Measurements from ENCODE around the gene UNC5CL. TPM values are rescaled to one million over a fixed set of nuclear protein-coding genes. Genes with fewer than 3 reads are reported as not detected.

Gene UNC5CL
- total RNA-seq, 3 donors from 2014 or later (not counting 1 experiment from before 2014, with no cell fraction given), result 2.1 to 5.3 (median 4.4) TPM

DNA sequence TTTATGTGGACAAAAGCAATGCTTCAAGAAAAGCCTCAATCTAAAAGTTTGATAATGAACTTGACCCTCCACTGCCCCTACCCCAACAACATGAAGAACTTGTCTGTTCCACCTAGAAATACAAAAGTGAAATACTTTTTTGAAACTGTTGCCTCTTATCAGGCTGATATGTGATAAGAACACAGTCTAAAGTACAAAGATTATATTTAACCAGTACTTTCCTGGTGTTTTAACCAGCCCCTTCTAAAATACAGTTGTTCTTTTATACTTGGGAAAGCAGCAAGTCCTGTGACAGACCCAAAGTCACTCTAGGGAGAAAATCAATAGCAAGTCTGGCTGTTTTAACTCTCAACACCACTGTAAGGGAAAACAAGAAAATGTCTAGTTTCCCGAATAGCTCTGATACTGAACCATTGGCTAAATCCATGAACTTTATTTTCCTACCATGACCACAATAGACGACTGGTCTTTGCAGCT is 26.6 kb upstream of the UNC5CL start:
- no peaks in the 10 kb centered on the region for H3K27me3 Mint-ChIP-seq (ENCODE audit: low read depth in 2 of 2)
- no peaks in the 10 kb centered on the region for H3K4me1 ChIP-seq (ENCODE audit: control insufficient read depth, insufficient read depth, low read length)
- H3K4me3 Mint-ChIP-seq, result no peak overlapping the region
- no peaks in the 10 kb centered on the region for H3K27me3 ChIP-seq (ENCODE audit: control insufficient read depth, insufficient read depth, low read length)
- no peak overlapping the region for H3K4me3 ChIP-seq (ENCODE audit: low read length)
- WGBS (ENCODE audit: insufficient coverage), result 100% methylated on average over 2 of the region's 2 CpGs
- intact Hi-C loops (cut with micrococcal nuclease), result loop anchor here (5.0 kb wide), 1 partner anchor 38 kb away; no protein-coding TSS in a partner anchor
- TF ChIP-seq, protein P1, sequence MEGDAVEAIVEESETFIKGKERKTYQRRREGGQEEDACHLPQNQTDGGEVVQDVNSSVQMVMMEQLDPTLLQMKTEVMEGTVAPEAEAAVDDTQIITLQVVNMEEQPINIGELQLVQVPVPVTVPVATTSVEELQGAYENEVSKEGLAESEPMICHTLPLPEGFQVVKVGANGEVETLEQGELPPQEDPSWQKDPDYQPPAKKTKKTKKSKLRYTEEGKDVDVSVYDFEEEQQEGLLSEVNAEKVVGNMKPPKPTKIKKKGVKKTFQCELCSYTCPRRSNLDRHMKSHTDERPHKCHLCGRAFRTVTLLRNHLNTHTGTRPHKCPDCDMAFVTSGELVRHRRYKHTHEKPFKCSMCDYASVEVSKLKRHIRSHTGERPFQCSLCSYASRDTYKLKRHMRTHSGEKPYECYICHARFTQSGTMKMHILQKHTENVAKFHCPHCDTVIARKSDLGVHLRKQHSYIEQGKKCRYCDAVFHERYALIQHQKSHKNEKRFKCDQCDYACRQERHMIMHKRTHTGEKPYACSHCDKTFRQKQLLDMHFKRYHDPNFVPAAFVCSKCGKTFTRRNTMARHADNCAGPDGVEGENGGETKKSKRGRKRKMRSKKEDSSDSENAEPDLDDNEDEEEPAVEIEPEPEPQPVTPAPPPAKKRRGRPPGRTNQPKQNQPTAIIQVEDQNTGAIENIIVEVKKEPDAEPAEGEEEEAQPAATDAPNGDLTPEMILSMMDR (IDR thresholded peaks at IDR 0.05), result no peak
- H3K4me1 Mint-ChIP-seq, result peaks cover 12 to 16% of the 10 kb centered on the region in 2 donors
- no peaks in the 10 kb centered on the region for H3K9me3 Mint-ChIP-seq
- peaks cover 60% of the 10 kb centered on the region for H3K36me3 ChIP-seq (ENCODE audit: control insufficient read depth, insufficient read depth, low read length)
- DNase-seq (no peak), ATAC-seq (no peak)
- no peaks in the 10 kb centered on the region for H3K9me3 ChIP-seq (ENCODE audit: control insufficient read depth, insufficient read depth, low read length)
- H3K27ac ChIP-seq (ENCODE audit: low read length), result no peak overlapping the region
- H3K36me3 Mint-ChIP-seq, result peaks cover 8% of the 10 kb centered on the region
- no peak overlapping the region for H3K27ac Mint-ChIP-seq

DNA sequence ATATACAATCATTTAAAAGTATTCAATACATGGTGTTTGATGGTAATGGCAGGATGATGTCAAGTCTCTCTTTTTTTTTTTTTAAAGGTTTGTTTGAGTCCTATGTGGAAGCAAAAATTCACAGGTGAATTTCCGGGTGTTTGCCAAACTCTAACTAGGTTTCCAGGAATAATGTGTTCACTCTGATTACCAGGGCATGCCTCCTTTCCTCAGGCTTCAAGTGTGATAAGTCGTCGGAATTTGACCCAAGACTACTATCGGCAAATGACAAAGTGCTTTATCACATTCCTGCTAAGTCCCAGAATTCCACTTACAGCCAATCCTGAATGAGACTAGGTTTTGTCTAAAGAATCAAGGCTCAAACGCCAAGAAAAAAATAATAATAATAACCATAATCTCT is 25.8 kb upstream of the UNC5CL start:
- Histone ChIP-seq H3K4me1 (ENCODE audit: control insufficient read depth, insufficient read depth, low read length) (no peaks in the 10 kb centered on the region), H3K4me3 (ENCODE audit: low read length) (no peak overlapping the region), H3K9me3 (ENCODE audit: control insufficient read depth, insufficient read depth, low read length) (no peaks in the 10 kb centered on the region), H3K27ac (ENCODE audit: low read length) (no peak overlapping the region), H3K36me3 (ENCODE audit: control insufficient read depth, insufficient read depth, low read length) (peaks cover 58% of the 10 kb centered on the region), H3K27me3 (ENCODE audit: control insufficient read depth, insufficient read depth, low read length) (no peaks in the 10 kb centered on the region)
- no peak overlapping the region for H3K4me3 Mint-ChIP-seq
- TF ChIP-seq, protein P1 (IDR thresholded peaks at IDR 0.05), result no peak
- ATAC-seq (no peak), DNase-seq (no peak)
- no peaks in the 10 kb centered on the region for H3K9me3 Mint-ChIP-seq
- H3K27ac Mint-ChIP-seq, result no peak overlapping the region
- intact Hi-C loops (cut with micrococcal nuclease), result loop anchor here (5.0 kb wide), 1 partner anchor 38 kb away; no protein-coding TSS in a partner anchor
- no peaks in the 10 kb centered on the region for H3K27me3 Mint-ChIP-seq (ENCODE audit: low read depth in 2 of 2)
- H3K36me3 Mint-ChIP-seq, result peaks cover 8% of the 10 kb centered on the region
- H3K4me1 Mint-ChIP-seq, result peaks cover 8 to 12% of the 10 kb centered on the region in 2 donors
- WGBS (ENCODE audit: insufficient coverage), result 95% methylated on average over 4 of the region's 5 CpGs

DNA sequence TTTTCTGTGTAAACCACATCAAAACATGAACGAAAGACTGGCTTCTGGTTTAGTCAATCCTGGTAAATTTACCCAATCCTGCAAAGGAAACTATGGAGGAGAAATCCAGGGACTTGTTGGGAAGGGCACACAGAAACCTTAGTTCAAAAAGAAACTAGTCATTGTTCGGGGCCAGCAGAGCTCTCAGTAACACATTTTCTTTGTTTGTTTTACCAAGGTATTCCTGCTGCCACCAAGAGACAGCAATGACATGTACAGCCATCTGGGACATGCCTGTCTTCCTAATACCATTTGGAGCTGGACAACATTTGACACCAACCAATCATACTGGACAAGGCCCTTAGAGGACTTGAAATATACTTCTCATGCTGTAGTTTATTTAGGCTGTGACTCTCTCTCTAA is 24.9 kb upstream of the UNC5CL start:
- ATAC-seq (no peak), DNase-seq (no peak)
- TF ChIP-seq, protein P1 (IDR thresholded peaks at IDR 0.05), result no peak
- H3K4me3 ChIP-seq (ENCODE audit: low read length), result no peak overlapping the region
- no peaks in the 10 kb centered on the region for H3K27me3 ChIP-seq (ENCODE audit: control insufficient read depth, insufficient read depth, low read length)
- H3K27me3 Mint-ChIP-seq (ENCODE audit: low read depth in 2 of 2), result no peaks in the 10 kb centered on the region
- peaks cover 8% of the 10 kb centered on the region for H3K36me3 Mint-ChIP-seq
- no peaks in the 10 kb centered on the region for H3K9me3 Mint-ChIP-seq
- H3K4me1 ChIP-seq (ENCODE audit: control insufficient read depth, insufficient read depth, low read length), result no peaks in the 10 kb centered on the region
- WGBS (ENCODE audit: insufficient coverage), result 58% methylated on average over 2 of the region's 2 CpGs
- H3K36me3 ChIP-seq (ENCODE audit: control insufficient read depth, insufficient read depth, low read length), result peaks cover 55% of the 10 kb centered on the region
- peaks cover 8 to 14% of the 10 kb centered on the region in 2 donors for H3K4me1 Mint-ChIP-seq
- H3K27ac Mint-ChIP-seq, result no peak overlapping the region
- no peak overlapping the region for H3K4me3 Mint-ChIP-seq
- H3K9me3 ChIP-seq (ENCODE audit: control insufficient read depth, insufficient read depth, low read length), result no peaks in the 10 kb centered on the region
- H3K27ac ChIP-seq (ENCODE audit: low read length), result no peak overlapping the region
- intact Hi-C loops (cut with micrococcal nuclease), result no loop called here

DNA sequence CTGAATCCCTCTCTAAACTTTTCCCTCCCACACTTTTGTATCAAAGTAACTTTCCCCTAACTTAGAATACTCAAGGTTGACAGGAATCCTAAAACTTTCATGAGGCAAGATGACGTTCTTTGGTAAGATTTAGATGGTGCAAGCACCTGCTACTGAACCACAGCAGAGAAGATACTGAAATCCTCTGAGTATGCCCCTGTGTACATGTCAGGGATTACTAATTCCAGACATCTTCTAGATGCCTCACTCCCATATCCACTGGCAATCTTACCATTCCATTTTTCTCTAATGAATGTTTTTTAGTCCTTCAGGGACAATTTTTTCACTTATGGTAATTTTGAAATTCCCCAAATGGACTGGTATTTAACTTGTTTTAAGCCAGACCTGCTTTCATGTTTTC is 23.0 kb upstream of the UNC5CL start:
- Mint-ChIP-seq H3K27me3 (ENCODE audit: low read depth in 2 of 2) (no peaks in the 10 kb centered on the region), H3K9me3 (no peaks in the 10 kb centered on the region), H3K4me1 (peaks cover 18 to 28% of the 10 kb centered on the region in 2 donors), H3K36me3 (peaks cover 7% of the 10 kb centered on the region), H3K27ac (no peak overlapping the region), H3K4me3 (no peak overlapping the region)
- DNase-seq (no peak), ATAC-seq (no peak)
- H3K4me3 ChIP-seq (ENCODE audit: low read length), result no peak overlapping the region
- intact Hi-C loops (cut with micrococcal nuclease), result no loop called here
- no peaks in the 10 kb centered on the region for H3K27me3 ChIP-seq (ENCODE audit: control insufficient read depth, insufficient read depth, low read length)
- peaks cover 39% of the 10 kb centered on the region for H3K36me3 ChIP-seq (ENCODE audit: control insufficient read depth, insufficient read depth, low read length)
- no peaks in the 10 kb centered on the region for H3K9me3 ChIP-seq (ENCODE audit: control insufficient read depth, insufficient read depth, low read length)
- peaks cover 8% of the 10 kb centered on the region for H3K4me1 ChIP-seq (ENCODE audit: control insufficient read depth, insufficient read depth, low read length)
- H3K27ac ChIP-seq (ENCODE audit: low read length), result no peak overlapping the region
- 92% methylated on average over 1 of the region's 1 CpG for WGBS (ENCODE audit: insufficient coverage)
- TF ChIP-seq, protein P1 (IDR thresholded peaks at IDR 0.05), result no peak
